H1 (cell line): Measurements from ENCODE around the gene RRP1. TPM values are rescaled to one million over a fixed set of nuclear protein-coding genes. Genes with fewer than 3 reads are reported as not detected.

ENCODE experiments used
- EGR1 ChIP-seq: IDR thresholded peaks from 2 replicates; pipeline ENCODE4 v1.6.1; 2011; ENCODE audit warnings: low read depth, low read length, borderline replicate concordance
- EP300 ChIP-seq, 2 experiments: IDR thresholded peaks; 1 replicate in 1 of 2; 2 replicates in 1 of 2; pipeline ENCODE4 v1.6.1; 2011 to 2012; ENCODE audit warnings: low read depth in 2 of 2, low read length in 2 of 2, mild to moderate bottlenecking in 2 of 2, borderline replicate concordance in 1 of 2, inconsistent platforms in 1 of 2, moderate library complexity in 1 of 2
- FOSL1 ChIP-seq: IDR thresholded peaks from 2 replicates; pipeline ENCODE4 v1.6.1; 2011; ENCODE audit warnings: mild to moderate bottlenecking, low read depth, low read length, moderate library complexity; ENCODE audit not compliant: insufficient read depth
- HDAC6 ChIP-seq: IDR thresholded peaks from one replicate; pipeline ENCODE4 v1.7.1; 2012; ENCODE audit warnings: low read depth, mild to moderate bottlenecking, inconsistent platforms, low read length, moderate library complexity
- KDM1A ChIP-seq: fragments of 200-600, 300-600 bp; sonication (generic); IDR thresholded peaks from 2 replicates; pipeline ENCODE4 v1.7.1; 2016; ENCODE audit warnings: mild to moderate bottlenecking, low read length, borderline replicate concordance
- SUZ12 ChIP-seq: fragments of 200-600 bp; sonication (generic); IDR thresholded peaks from 2 replicates; pipeline ENCODE4 v1.6.1; 2012; ENCODE audit warnings: mild to moderate bottlenecking, inconsistent platforms, low read length, moderate library complexity, mixed read lengths
- polyA plus RNA-seq, 7 experiments: library from polyadenylated mRNA; depleted of rRNA in 3 of 7; stranded (reverse) in 5 of 7; unstranded in 2 of 7; fragments of >200 nt in 5 of 7; fragments of 200-250 nt in 2 of 7; gene quantifications; 1 replicate in 5 of 7; 2 replicates in 1 of 7; 4 replicates in 1 of 7; pipeline versions ENCODE4 v1.2.1 to v1.2.3, GENCODE V29; 2011 to 2013; ENCODE audit warnings: missing spikeins in 2 of 7, mixed read lengths in 2 of 7
- total RNA-seq: library from RNA; stranded (reverse); fragmentation: NEBNext Ultra II Directional; extraction: Animal tissue kit (Norgen Biotek cat#: 25700); gene quantifications from 2 replicates; pipeline ENCODE4 v1.2.1, GENCODE V29; 2021
- TF ChIP-seq, protein P1 (sequence below): IDR thresholded peaks from 2 replicates; pipeline ENCODE4 v1.6.1; 2011; ENCODE audit warnings: low read depth, mild to moderate bottlenecking, low read length; ENCODE audit not compliant: insufficient read depth

RRP1 gene
- total and polyA plus RNA-seq, 2 of the 8 experiments (the other 6 are each of a cell fraction or from before 2014, with no cell fraction given) = 11.6 to 55.2 TPM

GRCh38 chr21:43771199-43771675 is 18.1 kb upstream of the RRP1 start (continued):
- TF ChIP-seq EP300 (IDR thresholded peaks at IDR 0.05; ENCODE audit: borderline replicate concordance in 1 of 2, low read depth in 2 of 2, low read length in 2 of 2) (no peak), SUZ12 (no peak), FOSL1 (no peak), KDM1A (no peak), EGR1 (no peak), HDAC6 (no peak)
- TF ChIP-seq, protein P1, sequence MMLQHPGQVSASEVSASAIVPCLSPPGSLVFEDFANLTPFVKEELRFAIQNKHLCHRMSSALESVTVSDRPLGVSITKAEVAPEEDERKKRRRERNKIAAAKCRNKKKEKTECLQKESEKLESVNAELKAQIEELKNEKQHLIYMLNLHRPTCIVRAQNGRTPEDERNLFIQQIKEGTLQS = no peak
